HFFc6 (cell line): ENCODE results near the gene FARS2. TPM values are rescaled to one million over a fixed set of nuclear protein-coding genes. Genes with fewer than 3 reads are reported as not detected.

Source experiments
- DNase-seq: peaks from one replicate; pipeline ENCODE4 v3.0.0-alpha.2; 2018
- H3K27ac Mint-ChIP-seq: 2 replicates; pipeline ENCODE4 v1.8.0; 2020; ENCODE audit warnings: mild to moderate bottlenecking, mixed read lengths
- H3K27me3 Mint-ChIP-seq: 2 replicates; pipeline ENCODE4 v1.8.0; 2021; ENCODE audit warnings: mild to moderate bottlenecking, moderate library complexity, mixed read lengths; ENCODE audit not compliant: insufficient read depth
- H3K36me3 Mint-ChIP-seq: 2 replicates; pipeline ENCODE4 v1.8.0; 2021; ENCODE audit warnings: low read depth, mixed read lengths
- H3K4me1 Mint-ChIP-seq: 2 replicates; pipeline ENCODE4 v1.8.0; 2020; ENCODE audit warnings: low read depth, mixed read lengths
- H3K4me3 Mint-ChIP-seq: 2 replicates; pipeline ENCODE4 v1.8.0; 2020; ENCODE audit warnings: mild to moderate bottlenecking, moderate library complexity, mixed read lengths
- H3K9me3 Mint-ChIP-seq: 2 replicates; pipeline ENCODE4 v1.8.0; 2020; ENCODE audit warnings: mild to moderate bottlenecking, mixed read lengths
- CTCF ChIP-seq: fragments of 200-600 bp; sonication (generic); IDR thresholded peaks from 2 replicates; pipeline ENCODE4 v1.5.0; 2021; ENCODE audit warnings: antibody characterized with exemption, mild to moderate bottlenecking
- total RNA-seq, 6 experiments: library from RNA; stranded (reverse); fragmentation: NEBNext Ultra II Directional; extraction: Animal tissue kit (Norgen Biotek cat#: 25700); gene quantifications; 2 replicates in 1 of 6; 3 replicates in 5 of 6; pipeline ENCODE4 v1.2.3, GENCODE V29; 2021

FARS2 gene
- total RNA-seq, 6 experiments from 2014 or later, result 11.5 to 16.4 (median 13.1) TPM

GRCh38 chr6:5390177-5390576, 128.9 kb downstream of the FARS2 start:
- Mint-ChIP-seq H3K27me3 (no peaks in the 10 kb centered on the region; the same call in 1 of the 2 replicates), H3K4me3 (no peak overlapping the region), H3K9me3 (no peaks in the 10 kb centered on the region), H3K36me3 (no peaks in the 10 kb centered on the region), H3K27ac (no peak overlapping the region), H3K4me1 (peaks cover 6% of the 10 kb centered on the region; the same call in 1 of the 2 replicates)
- no peak for DNase-seq
- TF ChIP-seq CTCF, result no peak

- TF ChIP-seq CTCF, result no peak
- Mint-ChIP-seq H3K27ac (no peak overlapping the region), H3K27me3 (no peaks in the 10 kb centered on the region; the same call in 1 of the 2 replicates), H3K4me1 (peaks cover 7% of the 10 kb centered on the region; the same call in 1 of the 2 replicates), H3K9me3 (no peaks in the 10 kb centered on the region), H3K36me3 (no peaks in the 10 kb centered on the region), H3K4me3 (no peak overlapping the region)
- no peak for DNase-seq
Observed at GRCh38 chr6:5394280-5394679, 133.0 kb downstream of the FARS2 start.

GRCh38 chr6:5395719-5396118, 134.4 kb downstream of the FARS2 start:
- Mint-ChIP-seq H3K4me3 (no peak overlapping the region), H3K27ac (no peak overlapping the region), H3K36me3 (no peaks in the 10 kb centered on the region), H3K27me3 (no peaks in the 10 kb centered on the region; the same call in none of the 2 replicates), H3K4me1 (peaks cover 5% of the 10 kb centered on the region; the same call in 1 of the 2 replicates), H3K9me3 (no peaks in the 10 kb centered on the region)
- TF ChIP-seq CTCF, result peak; percentile 70
- DNase-seq, result no peak

DNA sequence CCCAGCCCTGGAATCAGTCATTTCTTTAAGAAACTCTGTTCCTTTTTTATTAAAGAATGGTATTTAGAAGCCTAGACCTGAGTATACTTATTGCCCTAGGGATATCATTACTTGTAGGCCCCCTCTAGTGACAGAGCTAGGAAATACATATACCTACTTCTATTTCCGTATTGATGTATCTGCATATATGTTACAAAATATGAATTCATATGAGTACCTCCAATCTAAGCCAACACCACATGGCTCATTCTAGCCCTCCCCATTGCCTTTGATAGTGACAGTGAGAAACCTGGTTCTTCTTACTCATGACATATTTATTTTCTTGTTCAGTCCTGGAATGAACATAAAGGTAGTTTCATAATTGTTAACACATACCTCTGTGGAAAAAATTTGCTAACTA, 137.2 kb downstream of the FARS2 start:
- peak; percentile 25 for DNase-seq
- Mint-ChIP-seq H3K27me3 (no peaks in the 10 kb centered on the region; the same call in 1 of the 2 replicates), H3K4me3 (no peak overlapping the region), H3K9me3 (no peaks in the 10 kb centered on the region; the same call in 1 of the 2 replicates), H3K36me3 (peaks cover 3% of the 10 kb centered on the region; the same call in 1 of the 2 replicates), H3K4me1 (peaks cover 22% of the 10 kb centered on the region), H3K27ac (no peak overlapping the region)
- TF ChIP-seq CTCF, result peak; percentile 76

GRCh38 chr6:5399391-5399790, 138.1 kb downstream of the FARS2 start:
- peaks cover 30% of the 10 kb centered on the region for H3K4me1 Mint-ChIP-seq
- DNase-seq, result no peak
- no peak for TF ChIP-seq CTCF
- H3K27ac Mint-ChIP-seq, result no peak overlapping the region
- no peaks in the 10 kb centered on the region; the same call in 1 of the 2 replicates for H3K27me3 Mint-ChIP-seq
- no peak overlapping the region for H3K4me3 Mint-ChIP-seq
- H3K9me3 Mint-ChIP-seq, result no peaks in the 10 kb centered on the region; the same call in 1 of the 2 replicates
- peaks cover 3% of the 10 kb centered on the region; the same call in 1 of the 2 replicates for H3K36me3 Mint-ChIP-seq
